HG02970 (cell line): ENCODE measurements around the gene MUC5AC.

ENCODE experiments used
- ATAC-seq: cut with Tn5 transposase; IDR thresholded peaks from one replicate; pipeline ENCODE4 v1.9.1; 2021; ENCODE audit warnings: mild to moderate bottlenecking, moderate library complexity, moderate number of reproducible peaks; ENCODE audit not compliant: unreplicated experiment, low FRiP score

MUC5AC gene

GRCh38 chr11:1120532-1121330, 37.0 kb upstream of the MUC5AC start:
- no peak for ATAC-seq

- ATAC-seq: no peak
These were observed 36.4 kb upstream of the MUC5AC start for GRCh38 chr11:1121331-1121812.

DNA sequence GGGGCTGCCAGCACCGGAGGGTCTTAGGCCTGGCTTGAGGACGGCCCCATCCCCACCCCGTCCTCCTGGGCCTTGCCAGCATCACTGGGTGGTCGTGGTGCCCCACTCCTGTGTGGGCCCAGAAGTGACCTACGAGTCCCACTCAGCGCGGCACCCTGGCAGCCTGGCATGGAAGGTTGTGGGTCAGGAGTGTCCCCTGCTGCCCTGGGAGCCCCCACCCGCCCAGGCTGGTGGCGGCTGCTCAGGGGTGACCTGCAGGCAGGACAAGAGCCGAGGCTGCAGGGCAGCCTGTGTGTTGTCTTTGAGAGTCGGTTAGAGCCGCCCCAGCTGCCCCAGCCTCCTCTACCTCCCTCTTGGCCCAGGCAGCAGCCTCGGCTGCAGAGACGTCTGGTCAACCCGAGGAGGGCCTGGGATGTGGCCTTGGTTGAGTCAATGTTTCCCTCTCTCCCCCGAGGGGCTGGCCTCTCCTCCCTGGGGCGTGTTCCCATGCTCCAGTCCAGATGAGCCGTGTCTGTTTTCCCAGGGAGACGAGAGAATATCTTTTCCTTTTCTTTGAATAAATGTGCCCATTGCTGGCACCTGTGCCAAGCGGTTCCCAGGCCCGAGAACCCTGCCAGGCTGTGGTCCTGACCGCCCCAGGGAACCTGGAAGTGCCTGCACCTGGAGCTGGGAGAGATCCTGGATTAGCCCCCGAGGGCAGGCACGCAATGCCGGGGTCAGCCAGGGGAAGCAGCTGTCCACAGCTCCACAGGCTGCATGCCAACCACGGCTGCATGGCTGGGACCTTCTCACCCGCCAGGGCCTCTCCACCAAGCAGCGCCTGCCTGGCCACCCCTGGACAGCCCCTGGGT, 35.7 kb upstream of the MUC5AC start:
- ATAC-seq: no peak

DNA sequence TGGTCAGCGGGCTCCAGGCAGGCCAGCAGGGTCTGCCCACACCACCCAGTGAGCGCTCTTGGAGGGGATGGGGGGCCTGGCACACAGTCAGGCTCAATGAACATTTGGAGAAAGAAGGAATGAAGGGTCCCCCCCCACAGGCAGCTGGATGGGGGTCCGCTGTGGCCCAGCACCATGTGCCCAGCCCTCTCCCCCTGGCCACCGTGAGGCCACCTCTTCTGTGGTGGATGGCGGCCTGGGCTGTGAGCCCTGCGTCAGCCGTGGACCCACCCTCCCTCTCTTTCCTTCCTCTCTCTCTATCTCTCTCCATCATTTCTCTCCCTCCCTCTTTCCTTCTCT, 35.1 kb upstream of the MUC5AC start:
- ATAC-seq: no peak

DNA sequence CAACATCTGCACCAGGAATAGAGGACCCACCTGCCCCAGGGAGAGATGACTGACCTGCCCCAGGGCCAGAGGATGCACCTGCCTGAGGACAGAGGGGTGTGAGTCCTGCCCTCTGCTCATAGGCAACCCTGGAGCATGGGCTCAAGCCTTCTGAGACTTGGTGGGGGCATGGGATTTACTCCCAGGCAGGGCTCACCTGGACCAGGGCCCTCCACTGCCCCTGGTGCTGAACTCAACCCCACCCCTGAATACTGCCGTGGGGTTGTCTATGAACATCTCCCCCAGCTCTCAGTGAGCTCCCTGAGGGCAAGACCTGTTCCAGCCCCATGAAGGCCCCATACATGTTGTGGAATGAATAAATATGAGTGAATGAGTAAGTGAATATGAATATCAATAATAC, 33.8 kb upstream of the MUC5AC start:
- no peak for ATAC-seq

DNA sequence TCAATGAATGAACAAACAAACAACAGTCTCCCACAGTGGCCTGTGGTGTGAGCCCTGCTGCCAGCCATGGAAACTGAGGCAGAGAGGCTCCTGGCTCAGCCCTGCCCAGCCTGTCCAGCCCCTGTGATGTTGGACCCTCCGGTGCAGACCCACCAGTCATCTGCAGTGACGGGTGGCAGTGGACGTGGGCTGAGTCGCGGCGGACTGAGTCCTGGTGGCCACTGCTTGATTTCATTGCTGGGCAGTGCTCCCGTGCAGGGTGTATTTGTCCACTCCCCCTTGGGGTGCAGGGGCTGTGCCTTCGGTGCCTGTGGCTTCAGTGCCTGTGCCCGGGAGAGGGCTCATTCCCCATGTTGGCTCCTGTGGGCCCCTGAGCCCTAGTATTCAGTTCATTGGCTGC, 31.9 kb upstream of the MUC5AC start:
- ATAC-seq: no peak

DNA sequence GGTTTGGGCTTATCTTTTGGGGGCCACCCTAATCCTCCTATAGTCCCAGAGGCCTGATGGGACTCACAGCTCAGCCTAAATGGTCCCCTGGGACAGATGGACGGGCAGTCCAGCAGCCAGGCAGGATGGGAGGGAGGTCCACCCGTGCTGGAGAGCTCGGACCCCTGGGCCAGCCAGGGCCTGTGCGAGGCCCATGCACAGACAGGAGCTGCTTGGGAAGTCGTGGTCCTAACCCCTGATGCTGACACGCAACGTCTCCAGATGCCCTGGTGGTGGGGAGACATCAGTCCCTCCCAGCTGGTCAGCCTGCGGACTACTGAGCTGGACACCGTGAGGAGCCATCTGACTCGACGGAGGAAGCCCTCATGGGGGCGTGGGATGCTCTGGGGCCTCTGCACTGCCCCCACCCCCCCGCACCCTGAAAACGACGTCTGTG, 31.2 kb upstream of the MUC5AC start:
- ATAC-seq: no peak

DNA sequence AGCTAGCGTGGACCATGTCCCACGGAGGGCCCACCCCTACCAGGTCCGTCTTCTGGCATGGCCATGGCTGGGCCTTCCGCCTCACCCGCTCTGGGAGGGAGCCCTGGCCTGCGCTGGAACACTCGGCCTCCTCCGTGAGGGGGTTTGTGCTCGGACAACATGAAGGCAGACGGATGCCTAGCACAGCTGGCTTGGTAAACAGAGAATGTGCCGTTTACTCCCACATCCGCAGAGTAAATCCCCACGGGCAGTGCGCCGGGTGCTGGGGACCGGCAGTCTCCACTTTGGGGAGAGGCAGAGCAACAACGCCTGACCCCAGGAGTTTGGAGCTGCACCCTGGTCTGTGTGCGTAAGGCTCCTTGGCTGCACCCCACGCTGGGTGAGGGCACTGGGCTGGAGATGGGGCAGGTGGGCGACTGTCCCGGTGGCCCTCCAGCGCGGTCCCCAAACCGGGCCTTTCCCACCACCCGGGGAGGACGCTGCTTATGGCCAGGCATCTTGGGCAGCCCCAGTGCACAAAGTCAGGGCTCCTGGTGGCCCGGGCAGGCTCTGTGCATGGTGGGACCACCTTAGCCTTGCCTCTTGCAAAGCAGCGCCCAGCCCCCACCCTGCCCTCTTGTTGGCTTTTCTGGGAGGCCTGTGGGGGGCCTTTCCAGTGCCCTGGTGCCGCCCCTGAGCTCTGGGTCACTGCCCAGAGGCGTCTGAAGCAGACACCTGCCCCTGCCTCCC, 30.7 kb upstream of the MUC5AC start:
- ATAC-seq: no peak

GRCh38 chr11:1127664-1128162, 30.0 kb upstream of the MUC5AC start:
- no peak for ATAC-seq

DNA sequence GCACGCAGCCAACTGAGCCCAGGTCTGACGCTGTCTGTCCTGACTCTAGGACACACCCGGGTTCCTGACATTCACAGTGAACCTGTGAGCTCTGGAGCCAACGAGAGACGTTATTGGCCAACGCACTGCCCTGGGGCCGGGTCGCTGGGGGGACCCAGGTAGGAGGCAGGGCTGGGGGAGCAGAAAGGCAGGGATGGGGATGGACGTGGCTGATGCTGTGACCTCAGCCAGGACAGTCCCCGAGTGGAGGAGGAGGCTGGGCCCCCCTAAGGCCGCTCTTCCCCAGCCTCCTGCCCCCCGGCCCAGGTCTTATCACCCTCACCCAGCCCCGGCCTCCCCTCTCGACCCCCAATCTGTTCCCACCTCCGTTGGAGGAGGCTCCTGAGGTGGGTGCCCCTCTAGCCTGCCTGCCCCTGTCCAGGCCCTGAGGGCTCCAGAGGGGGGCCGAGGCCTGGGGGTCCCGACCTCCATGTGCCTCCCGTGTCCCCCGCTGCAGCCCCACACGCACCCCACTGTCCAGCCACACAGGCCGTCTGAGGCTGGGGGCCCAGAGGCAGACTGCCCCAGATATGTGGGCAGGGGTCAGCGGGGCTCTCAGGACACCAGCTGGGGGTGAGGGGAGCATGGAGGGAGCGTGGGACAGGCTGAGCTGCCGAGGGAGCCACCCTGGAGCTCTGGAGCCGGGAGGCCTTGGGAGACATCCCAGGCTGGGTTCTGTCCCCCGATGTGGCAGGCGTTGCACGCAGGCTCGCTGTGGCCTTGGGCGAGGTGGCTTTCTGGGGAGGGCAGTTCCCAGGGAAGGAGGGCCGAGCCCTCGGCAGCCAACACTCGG, 29.2 kb upstream of the MUC5AC start:
- ATAC-seq: no peak

- ATAC-seq: no peak
These were observed 28.6 kb upstream of the MUC5AC start for GRCh38 chr11:1129143-1129610.

DNA sequence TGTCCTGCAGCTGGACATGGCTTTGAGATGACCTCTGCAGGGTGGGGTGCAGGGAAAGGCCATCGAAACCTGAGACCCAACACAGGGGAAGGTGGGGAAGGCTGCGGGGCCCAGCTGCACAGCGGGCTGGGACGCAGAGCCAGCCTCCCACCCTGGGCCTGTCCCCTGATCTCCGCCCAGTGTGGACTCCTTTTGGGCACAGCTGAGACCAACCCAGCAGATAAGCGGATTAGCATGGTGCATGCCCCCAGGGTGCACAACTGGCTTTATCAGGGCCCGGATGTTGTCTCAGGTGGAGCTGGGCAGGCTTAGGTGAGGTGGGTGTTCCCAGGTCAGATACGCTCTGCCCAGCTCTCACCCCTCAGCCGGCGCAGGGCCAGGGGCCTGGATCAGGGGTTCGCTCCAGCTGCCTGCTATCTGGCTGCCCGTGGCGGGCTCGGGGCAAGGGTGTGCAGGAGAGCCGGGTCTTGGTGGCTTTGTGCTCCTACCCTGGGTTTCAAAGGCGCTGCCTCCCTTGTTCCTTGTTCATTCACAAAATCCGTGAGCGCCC, 28.1 kb upstream of the MUC5AC start:
- ATAC-seq: no peak

GRCh38 chr11:1130276-1131032, 27.3 kb upstream of the MUC5AC start:
- no peak for ATAC-seq

- no peak for ATAC-seq
These were observed 26.5 kb upstream of the MUC5AC start for GRCh38 chr11:1131033-1131911.

GRCh38 chr11:1134848-1135445, 22.8 kb upstream of the MUC5AC start:
- no peak for ATAC-seq

GRCh38 chr11:1138097-1138496, 19.7 kb upstream of the MUC5AC start:
- ATAC-seq: no peak

- ATAC-seq: no peak
These were observed 18.2 kb upstream of the MUC5AC start for GRCh38 chr11:1139441-1140083.
